Breast epithelium (tissue), 3 donors: Measurements from ENCODE around the gene NOTCH3.

Experiments
- POLR2A ChIP-seq: fragments of 450-650 bp; IDR thresholded peaks from one replicate; pipeline ENCODE4 v1.6.1; 2016; ENCODE audit warnings: antibody characterized with exemption, mild to moderate bottlenecking, moderate library complexity
- POLR2AphosphoS5 ChIP-seq, 3 donors: sonication (generic); formaldehyde crosslinking; IDR thresholded peaks; one replicate each; pipeline ENCODE4 v1.6.1; 2017; ENCODE audit warnings: antibody characterized with exemption in 3 of 3
- TF ChIP-seq, protein P1 (sequence below), 3 donors: fragments of 450-650 bp; IDR thresholded peaks; one replicate each; pipeline ENCODE4 v1.5.1; 2016 to 2017; ENCODE audit warnings: antibody characterized with exemption in 3 of 3, mild to moderate bottlenecking in 3 of 3, moderate library complexity in 3 of 3

- TF ChIP-seq, protein P1, sequence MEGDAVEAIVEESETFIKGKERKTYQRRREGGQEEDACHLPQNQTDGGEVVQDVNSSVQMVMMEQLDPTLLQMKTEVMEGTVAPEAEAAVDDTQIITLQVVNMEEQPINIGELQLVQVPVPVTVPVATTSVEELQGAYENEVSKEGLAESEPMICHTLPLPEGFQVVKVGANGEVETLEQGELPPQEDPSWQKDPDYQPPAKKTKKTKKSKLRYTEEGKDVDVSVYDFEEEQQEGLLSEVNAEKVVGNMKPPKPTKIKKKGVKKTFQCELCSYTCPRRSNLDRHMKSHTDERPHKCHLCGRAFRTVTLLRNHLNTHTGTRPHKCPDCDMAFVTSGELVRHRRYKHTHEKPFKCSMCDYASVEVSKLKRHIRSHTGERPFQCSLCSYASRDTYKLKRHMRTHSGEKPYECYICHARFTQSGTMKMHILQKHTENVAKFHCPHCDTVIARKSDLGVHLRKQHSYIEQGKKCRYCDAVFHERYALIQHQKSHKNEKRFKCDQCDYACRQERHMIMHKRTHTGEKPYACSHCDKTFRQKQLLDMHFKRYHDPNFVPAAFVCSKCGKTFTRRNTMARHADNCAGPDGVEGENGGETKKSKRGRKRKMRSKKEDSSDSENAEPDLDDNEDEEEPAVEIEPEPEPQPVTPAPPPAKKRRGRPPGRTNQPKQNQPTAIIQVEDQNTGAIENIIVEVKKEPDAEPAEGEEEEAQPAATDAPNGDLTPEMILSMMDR (IDR thresholded peaks at IDR 0.05), result no peak
- TF ChIP-seq POLR2A (no peak), POLR2AphosphoS5 (IDR thresholded peaks at IDR 0.05) (peak in 1 of 3 donors; percentile 1)
Measured at GRCh38 chr19:15249972-15250639, 49.3 kb upstream of the NOTCH3 start.
